Loucy (cell line): ENCODE data around the gene CCDC47.

Experiments
- H2AFZ ChIP-seq: fragments of 200-600 bp; sonication (generic); 2 replicates; pipeline ENCODE4 v1.6.0; 2016; ENCODE audit warnings: antibody characterized with exemption, mild to moderate bottlenecking, low read length, moderate library complexity
- H3F3A ChIP-seq: fragments of 200-600 bp; 2 replicates; pipeline ENCODE4 v1.6.0; 2016; ENCODE audit warnings: antibody characterized with exemption, low read depth, mild to moderate bottlenecking
- H3K27me3 ChIP-seq: fragments of 200-600 bp; sonication (generic); 2 replicates; pipeline ENCODE4 v1.6.1; 2014; ENCODE audit warnings: low read length, mild to moderate bottlenecking; ENCODE audit not compliant: insufficient read depth, poor library complexity, severe bottlenecking
- H3K36me3 ChIP-seq: fragments of 200-600 bp; sonication (generic); 2 replicates; pipeline ENCODE4 v1.6.1; 2016; ENCODE audit warnings: low read length; ENCODE audit not compliant: insufficient read depth
- H3K4me1 ChIP-seq: fragments of 200-600 bp; sonication (generic); 2 replicates; pipeline ENCODE4 v1.5.1; 2014; ENCODE audit warnings: low read length, mild to moderate bottlenecking; ENCODE audit not compliant: insufficient read depth, poor library complexity, severe bottlenecking
- H3K4me2 ChIP-seq: fragments of 200-600 bp; sonication (generic); 2 replicates; pipeline ENCODE4 v1.6.0; 2014; ENCODE audit warnings: antibody characterized with exemption, low read length, low read depth, mild to moderate bottlenecking; ENCODE audit not compliant: poor library complexity, severe bottlenecking
- H3K4me3 ChIP-seq: fragments of 200-600 bp; sonication (generic); 2 replicates; pipeline ENCODE4 v1.5.1; 2014; ENCODE audit warnings: low read length, mild to moderate bottlenecking, mixed read lengths; ENCODE audit not compliant: poor library complexity, severe bottlenecking
- H3K79me2 ChIP-seq: fragments of 200-600 bp; sonication (generic); 2 replicates; pipeline ENCODE4 v1.6.1; 2014; ENCODE audit warnings: low read length; ENCODE audit not compliant: insufficient read depth
- H3K9ac ChIP-seq: fragments of 200-600 bp; sonication (generic); 2 replicates; pipeline ENCODE4 v1.6.0; 2014; ENCODE audit warnings: mild to moderate bottlenecking, low read depth, low read length, moderate library complexity; ENCODE audit not compliant: poor library complexity, severe bottlenecking
- H3K9me2 ChIP-seq: fragments of 200-600 bp; sonication (generic); replicated peaks from 2 replicates; pipeline ENCODE4 v1.6.1; 2016; ENCODE audit warnings: low read depth, low read length, mixed read lengths
- H3K9me3 ChIP-seq: fragments of 200-600 bp; sonication (generic); 2 replicates; pipeline ENCODE4 v1.6.1; 2014; ENCODE audit warnings: mild to moderate bottlenecking, antibody characterized with exemption, low read length, low read depth; ENCODE audit not compliant: insufficient read depth
- H4K20me1 ChIP-seq: fragments of 200-600 bp; sonication (generic); 2 replicates; pipeline ENCODE4 v1.6.0; 2014; ENCODE audit warnings: antibody characterized with exemption, low read length, mild to moderate bottlenecking; ENCODE audit not compliant: insufficient read depth, poor library complexity, severe bottlenecking
- CTCF ChIP-seq: fragments of 200-600 bp; sonication (generic); conservative IDR thresholded peaks from 2 replicates; pipeline ENCODE4 v1.5.1; 2014; ENCODE audit warnings: mild to moderate bottlenecking, antibody characterized with exemption, low read length
- EZH2phosphoT487 ChIP-seq: fragments of 200-600 bp; IDR thresholded peaks from 2 replicates; pipeline ENCODE4 v1.6.1; 2018; ENCODE audit warnings: antibody characterized with exemption, mild to moderate bottlenecking, moderate library complexity, borderline replicate concordance

CCDC47 gene

GRCh38 chr17:63704836-63705235 is 68.6 kb downstream of the CCDC47 start:
- Histone ChIP-seq H2AFZ (no peak overlapping the region), H3F3A (0 out of 2 replicates have a peak, but pooled peaks cover 9% of the 10 kb centered on the region), H3K79me2 (peaks cover 7% of the 10 kb centered on the region; the same call in 1 of the 2 replicates), H3K4me2 (no peak overlapping the region), H4K20me1 (no peaks in the 10 kb centered on the region), H3K27me3 (no peaks in the 10 kb centered on the region), H3K9ac (no peak overlapping the region), H3K9me3 (no peaks in the 10 kb centered on the region), H3K4me3 (no peak overlapping the region), H3K9me2 (no peaks in the 10 kb centered on the region), H3K36me3 (peaks cover 9% of the 10 kb centered on the region; the same call in 1 of the 2 replicates), H3K4me1 (peaks cover 29% of the 10 kb centered on the region)
- TF ChIP-seq CTCF (no peak), EZH2phosphoT487 (no peak)

GRCh38 chr17:63704259-63704576 is 69.2 kb downstream of the CCDC47 start:
- peaks cover 7% of the 10 kb centered on the region; the same call in 1 of the 2 replicates for H3K79me2 ChIP-seq
- H3K9me3 ChIP-seq = no peaks in the 10 kb centered on the region
- 0 out of 2 replicates have a peak, but pooled peaks cover 9% of the 10 kb centered on the region for H3F3A ChIP-seq
- H3K9ac ChIP-seq = no peak overlapping the region
- TF ChIP-seq CTCF = no peak
- no peak for TF ChIP-seq EZH2phosphoT487
- no peaks in the 10 kb centered on the region for H4K20me1 ChIP-seq
- no peak overlapping the region for H3K4me3 ChIP-seq
- H3K4me2 ChIP-seq = no peak overlapping the region
- H3K4me1 ChIP-seq = peaks cover 29% of the 10 kb centered on the region
- H3K9me2 ChIP-seq = no peaks in the 10 kb centered on the region
- no peaks in the 10 kb centered on the region for H3K27me3 ChIP-seq
- no peak overlapping the region for H2AFZ ChIP-seq
- peaks cover 4% of the 10 kb centered on the region; the same call in 1 of the 2 replicates for H3K36me3 ChIP-seq

- Histone ChIP-seq H3K4me3 (no peak overlapping the region), H3K9ac (no peak overlapping the region), H3K4me1 (peaks cover 29% of the 10 kb centered on the region), H3F3A (0 out of 2 replicates have a peak, but pooled peaks cover 9% of the 10 kb centered on the region), H3K36me3 (no peaks in the 10 kb centered on the region), H3K9me3 (no peaks in the 10 kb centered on the region), H4K20me1 (no peaks in the 10 kb centered on the region), H3K27me3 (no peaks in the 10 kb centered on the region), H3K79me2 (peaks cover 11% of the 10 kb centered on the region; the same call in 1 of the 2 replicates), H3K4me2 (no peak overlapping the region), H3K9me2 (no peaks in the 10 kb centered on the region), H2AFZ (no peak overlapping the region)
- TF ChIP-seq CTCF (no peak), EZH2phosphoT487 (no peak)
Measured at GRCh38 chr17:63703556-63704258, 69.7 kb downstream of the CCDC47 start.
